HG02588 (cell line): ENCODE data around the gene AMER3.

ENCODE experiments used
- ATAC-seq: cut with Tn5 transposase; IDR thresholded peaks from one replicate; pipeline ENCODE4 v1.9.1; 2021; ENCODE audit warnings: mild to moderate bottlenecking, moderate library complexity; ENCODE audit not compliant: unreplicated experiment

Gene AMER3

GRCh38 chr2:130778781-130779180 lies 23.4 kb downstream of the AMER3 start:
- ATAC-seq, result no peak

DNA sequence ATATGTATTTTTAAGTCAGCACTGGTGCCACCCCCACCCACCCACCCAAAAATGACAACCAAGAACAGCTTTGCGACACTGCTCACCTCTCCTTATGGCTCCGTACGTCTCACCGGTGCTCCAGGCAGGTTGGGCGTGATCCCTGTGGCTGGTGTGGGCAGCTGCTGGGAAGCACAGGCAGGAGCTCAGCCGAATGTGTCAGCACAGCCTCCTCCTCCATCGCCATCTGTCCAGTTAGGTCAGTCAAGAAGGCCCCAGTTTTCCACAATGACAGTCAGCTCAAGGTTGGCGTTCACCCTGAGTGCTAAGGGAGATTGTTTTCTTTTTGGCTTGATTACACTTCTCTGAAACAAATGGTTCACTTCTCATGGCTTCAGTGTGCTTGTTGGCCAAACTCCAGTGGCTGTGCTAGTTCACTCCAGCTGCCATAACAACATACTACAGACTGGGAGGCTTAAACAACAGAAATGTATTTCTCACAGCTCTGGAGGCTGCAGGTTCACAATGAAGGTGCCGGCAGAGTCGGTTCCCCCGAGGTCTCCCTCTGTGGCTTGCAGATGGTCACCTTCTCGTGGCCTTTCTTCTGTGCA lies 30.2 kb downstream of the AMER3 start:
- ATAC-seq, result no peak

DNA sequence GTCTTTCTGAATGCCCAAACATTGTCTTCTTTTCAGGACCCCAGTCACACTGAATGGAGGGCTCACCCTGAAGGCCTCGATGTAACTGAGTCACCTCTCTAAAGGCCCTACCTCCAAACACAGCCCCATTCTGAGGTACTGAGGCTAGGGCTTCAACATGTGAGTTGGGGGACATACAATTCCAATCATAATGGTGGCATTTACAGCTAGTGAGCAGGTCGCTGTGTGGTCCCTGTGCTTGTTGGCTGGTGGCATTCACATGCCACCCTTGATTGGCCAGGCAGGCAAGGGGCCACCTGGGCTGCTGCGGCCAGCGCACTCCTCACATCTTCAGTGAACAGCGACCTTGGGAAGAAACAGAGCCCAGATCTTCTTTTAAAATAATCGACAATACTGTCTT lies 30.7 kb downstream of the AMER3 start:
- ATAC-seq, result no peak

- no peak for ATAC-seq
Measured at GRCh38 chr2:130787841-130788240, 32.5 kb downstream of the AMER3 start.

- no peak for ATAC-seq
Measured at GRCh38 chr2:130790312-130790711, 35.0 kb downstream of the AMER3 start.

GRCh38 chr2:130790804-130791616 lies 35.7 kb downstream of the AMER3 start:
- ATAC-seq, result no peak

GRCh38 chr2:130791617-130791939 lies 36.2 kb downstream of the AMER3 start:
- no peak for ATAC-seq

- ATAC-seq, result no peak
Measured at GRCh38 chr2:130795431-130795830, 40.1 kb downstream of the AMER3 start.

DNA sequence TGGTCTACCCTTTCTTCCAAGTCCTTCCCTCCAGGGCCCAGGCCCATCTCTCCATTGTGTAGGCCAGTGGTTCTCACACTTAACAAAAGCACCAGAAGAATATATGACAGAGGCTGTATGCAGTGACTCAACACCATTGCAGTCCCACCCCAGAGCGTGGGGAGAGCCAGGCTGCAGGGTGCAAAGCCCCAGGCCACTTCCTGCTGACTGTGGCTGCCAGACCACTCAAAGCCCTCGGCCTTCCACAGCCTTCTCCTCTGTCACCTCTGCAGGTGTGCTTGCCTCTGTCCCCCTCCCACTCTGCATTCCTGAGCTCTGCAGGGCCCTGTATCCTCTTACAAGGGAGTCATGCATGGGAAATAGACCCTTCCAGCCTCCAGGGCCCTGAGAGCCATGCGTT lies 41.0 kb downstream of the AMER3 start:
- ATAC-seq, result no peak

GRCh38 chr2:130797493-130798435 lies 42.4 kb downstream of the AMER3 start:
- ATAC-seq, result peak; percentile 94

DNA sequence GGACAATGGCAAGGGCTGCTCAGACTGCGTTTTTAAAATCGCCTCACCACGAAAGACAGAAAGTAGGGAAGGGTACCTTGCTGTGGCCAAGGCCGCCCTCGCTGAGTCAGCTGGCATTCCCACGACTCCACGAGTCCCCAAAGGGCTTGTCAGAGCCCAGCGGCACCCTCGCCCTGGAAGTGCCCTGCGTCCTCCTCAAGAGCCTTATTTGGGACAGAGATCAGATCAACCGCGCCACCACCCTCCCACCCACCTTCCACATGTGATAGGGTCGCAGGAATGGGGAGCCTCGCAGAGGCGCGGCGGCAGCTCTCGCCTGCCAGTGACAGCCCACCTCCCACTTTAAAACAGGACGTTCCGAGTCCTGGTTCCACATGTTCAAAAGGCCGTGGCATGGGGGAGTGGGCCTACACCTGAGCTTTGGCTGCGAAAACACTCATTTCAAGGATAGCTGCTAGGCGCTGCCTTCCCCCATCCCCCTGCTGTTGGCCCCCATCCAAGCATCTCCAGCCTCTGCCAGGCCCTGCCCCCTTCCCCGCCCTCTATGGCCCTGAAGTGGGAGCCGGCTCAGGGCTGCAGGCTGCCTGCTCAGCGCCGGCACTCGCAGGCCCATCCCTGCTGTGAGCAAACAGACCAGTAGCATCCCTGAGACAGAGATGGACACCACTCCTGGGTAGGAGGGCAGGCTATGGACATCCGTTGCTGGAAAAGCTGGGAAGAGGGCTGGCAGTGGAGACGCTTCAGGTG lies 43.3 kb downstream of the AMER3 start:
- no peak for ATAC-seq

DNA sequence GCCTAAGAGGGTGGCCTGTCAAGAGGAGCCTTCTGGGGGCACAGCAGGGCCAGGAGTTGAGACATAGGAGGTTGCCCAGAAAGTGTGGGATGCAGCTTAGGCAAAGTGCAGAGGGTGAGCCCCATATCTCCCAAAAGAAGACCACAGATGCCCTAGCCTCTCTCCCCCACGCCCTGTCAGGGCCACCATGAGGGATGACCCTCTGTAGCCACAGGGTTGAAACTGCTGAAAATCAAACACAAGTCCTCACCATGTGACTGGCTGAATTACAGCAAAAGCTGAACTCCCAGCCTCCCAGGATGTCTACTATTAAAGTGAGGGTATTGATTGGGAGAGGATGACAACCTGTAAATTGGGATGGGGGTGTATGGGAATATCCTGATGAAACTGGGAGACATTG lies 44.0 kb downstream of the AMER3 start:
- no peak for ATAC-seq

DNA sequence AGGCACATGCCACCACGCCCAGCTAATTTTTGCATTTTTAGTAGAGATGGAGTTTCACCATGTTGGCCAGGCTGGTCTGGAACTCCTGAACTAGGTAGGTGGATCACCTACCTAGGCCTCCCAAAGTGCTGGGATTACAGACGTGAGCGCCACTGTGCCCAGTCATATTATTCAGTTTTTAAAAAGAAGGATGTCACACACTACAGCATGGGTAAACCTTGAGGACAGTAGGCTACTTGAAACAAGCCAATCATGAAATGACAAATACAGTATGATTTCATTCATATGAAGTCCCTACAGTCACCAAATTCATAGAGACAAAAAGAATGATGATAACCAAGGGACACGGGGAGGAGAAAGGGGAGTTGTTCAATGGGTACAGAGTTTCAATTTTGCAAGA lies 50.3 kb downstream of the AMER3 start:
- ATAC-seq, result no peak

GRCh38 chr2:130806370-130806769 lies 51.0 kb downstream of the AMER3 start:
- ATAC-seq, result no peak

- no peak for ATAC-seq
Measured at GRCh38 chr2:130807659-130808385, 52.5 kb downstream of the AMER3 start.

DNA sequence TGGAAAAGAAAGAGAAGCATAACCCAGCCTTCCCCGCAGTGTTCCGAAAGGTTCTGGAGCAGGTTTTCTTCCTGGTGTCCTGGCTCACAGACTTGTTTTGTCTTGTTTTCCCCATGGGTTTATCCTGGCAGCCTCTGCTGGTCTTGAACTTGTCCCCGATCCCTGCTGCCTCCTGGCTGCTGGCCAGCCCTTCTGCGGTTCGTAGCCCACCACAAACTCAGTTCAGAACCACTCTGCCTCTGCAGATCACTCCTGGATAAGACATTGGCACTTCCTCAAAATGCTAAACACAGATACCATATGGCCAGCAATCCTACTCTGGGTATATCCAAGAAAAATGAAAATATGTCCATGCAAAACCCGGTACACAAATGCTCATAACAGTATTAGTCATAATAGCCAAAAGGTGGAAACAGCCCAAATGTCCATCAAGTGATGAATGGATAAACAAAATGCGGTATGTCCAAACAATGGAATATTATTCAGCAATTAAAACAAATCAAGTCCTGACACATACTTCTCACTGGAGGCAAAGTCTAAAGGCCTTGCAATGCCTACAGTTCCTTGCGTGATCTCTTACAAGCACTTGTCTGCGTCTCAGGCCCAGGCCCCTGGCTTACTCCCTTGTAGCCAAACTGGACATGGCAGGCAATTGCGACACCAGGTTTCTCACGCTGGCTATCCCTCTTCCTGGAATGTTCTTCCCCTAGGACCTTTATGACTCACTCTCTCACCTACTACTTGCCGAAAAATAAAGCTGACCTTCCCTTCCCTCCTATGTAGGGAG lies 53.3 kb downstream of the AMER3 start:
- no peak for ATAC-seq

- ATAC-seq, result no peak
Measured at GRCh38 chr2:130810490-130810889, 55.1 kb downstream of the AMER3 start.

DNA sequence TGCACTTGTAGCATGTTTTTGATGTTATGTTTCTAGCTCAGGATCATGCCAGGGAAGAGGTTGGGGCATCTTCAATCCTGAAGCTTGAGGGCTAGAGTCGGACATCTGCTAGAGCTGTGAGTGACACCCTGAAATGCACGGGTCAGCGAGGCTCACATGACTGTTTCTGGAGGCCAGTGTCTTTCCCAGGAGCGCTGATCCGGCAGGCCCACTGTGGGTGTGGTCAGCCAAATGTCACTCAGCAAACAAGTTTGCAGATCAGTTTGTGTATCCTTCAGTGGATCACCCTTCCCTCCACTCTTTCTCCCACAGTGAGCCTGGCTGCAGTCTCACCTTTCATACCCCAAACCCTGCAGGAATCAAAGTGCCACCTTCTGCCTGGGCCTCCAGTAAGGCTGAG lies 58.4 kb downstream of the AMER3 start:
- ATAC-seq, result no peak

DNA sequence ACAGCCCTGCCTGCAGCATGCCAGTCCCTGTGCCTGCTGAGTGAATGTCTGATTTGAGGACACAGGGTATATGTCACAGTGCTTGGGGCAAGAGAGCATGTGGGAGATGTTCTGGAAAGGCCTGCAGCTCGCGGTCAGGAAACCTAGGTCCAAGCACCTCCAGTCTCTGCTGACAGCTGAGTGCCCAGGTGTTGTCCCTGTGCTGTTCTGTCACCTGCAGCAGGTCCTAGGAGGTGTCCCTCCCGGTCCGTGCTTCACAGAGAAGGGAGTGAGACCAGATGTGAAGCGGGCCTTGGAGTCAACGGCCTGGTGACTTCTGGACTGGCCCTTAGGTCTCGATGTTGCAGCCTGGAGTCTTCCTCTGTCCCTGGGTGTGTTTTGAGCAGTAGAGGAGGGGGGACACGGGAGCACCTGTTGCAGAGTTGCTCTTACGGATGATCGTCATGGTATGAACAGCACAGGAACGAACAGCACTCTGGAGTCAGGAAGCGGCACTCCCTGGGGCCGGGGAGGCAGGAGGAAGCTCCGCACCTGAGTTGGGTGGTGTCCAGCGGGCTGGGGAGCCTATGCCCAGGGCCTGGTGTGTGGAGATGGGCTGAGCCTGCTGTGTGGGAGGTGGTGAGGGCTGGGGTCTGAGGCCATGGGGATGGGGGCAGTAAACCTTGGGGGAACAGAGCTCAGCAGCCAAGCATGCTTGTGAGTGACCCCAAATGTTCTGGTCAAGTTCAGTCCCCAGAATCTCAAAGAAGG lies 59.8 kb downstream of the AMER3 start:
- no peak for ATAC-seq
